ENCODE measurements around the gene BBS7. TPM values are rescaled to one million over a fixed set of nuclear protein-coding genes. Genes with fewer than 3 reads are reported as not detected.
A peak's percentile ranks its signal among the peaks of the same experiment; 100 is the strongest.

BBS7 gene
- total RNA-seq, 1 experiment from 2014 or later = 20.3 TPM

GRCh38 chr4:121811122-121811521 lies 59.2 kb downstream of the BBS7 start:
- no peak overlapping the region for H3K27ac ChIP-seq
- no peak overlapping the region for H3K4me2 ChIP-seq
- CTCF ChIA-PET = no interaction called here
- H3K4me1 ChIP-seq (replicated peaks; ENCODE audit: insufficient read depth) = no peaks in the 10 kb centered on the region
- H3K27me3 ChIP-seq (ENCODE audit: insufficient read depth, low read depth) = no peaks in the 10 kb centered on the region
- no TSS peak for BruUV-seq (replicated peaks)
- peaks cover 39% of the 10 kb centered on the region; the same call in 1 of the 2 replicates for H3F3A ChIP-seq (ENCODE audit: insufficient read depth, low read depth)
- H3K9me3 ChIP-seq (ENCODE audit: insufficient read depth, low read depth) = no peaks in the 10 kb centered on the region
- POLR2A ChIA-PET (ENCODE audit: unreplicated experiment) = no interaction called here
- no peak overlapping the region for H2AFZ ChIP-seq
- H3K36me3 ChIP-seq (ENCODE audit: low read depth) = peaks cover 34% of the 10 kb centered on the region
- no peaks in the 10 kb centered on the region for H3K9me2 ChIP-seq (ENCODE audit: insufficient read depth)
- DNase-seq = no peak
- no peaks in the 10 kb centered on the region for H4K20me1 ChIP-seq (ENCODE audit: insufficient read depth)
- TF ChIP-seq, protein P1, sequence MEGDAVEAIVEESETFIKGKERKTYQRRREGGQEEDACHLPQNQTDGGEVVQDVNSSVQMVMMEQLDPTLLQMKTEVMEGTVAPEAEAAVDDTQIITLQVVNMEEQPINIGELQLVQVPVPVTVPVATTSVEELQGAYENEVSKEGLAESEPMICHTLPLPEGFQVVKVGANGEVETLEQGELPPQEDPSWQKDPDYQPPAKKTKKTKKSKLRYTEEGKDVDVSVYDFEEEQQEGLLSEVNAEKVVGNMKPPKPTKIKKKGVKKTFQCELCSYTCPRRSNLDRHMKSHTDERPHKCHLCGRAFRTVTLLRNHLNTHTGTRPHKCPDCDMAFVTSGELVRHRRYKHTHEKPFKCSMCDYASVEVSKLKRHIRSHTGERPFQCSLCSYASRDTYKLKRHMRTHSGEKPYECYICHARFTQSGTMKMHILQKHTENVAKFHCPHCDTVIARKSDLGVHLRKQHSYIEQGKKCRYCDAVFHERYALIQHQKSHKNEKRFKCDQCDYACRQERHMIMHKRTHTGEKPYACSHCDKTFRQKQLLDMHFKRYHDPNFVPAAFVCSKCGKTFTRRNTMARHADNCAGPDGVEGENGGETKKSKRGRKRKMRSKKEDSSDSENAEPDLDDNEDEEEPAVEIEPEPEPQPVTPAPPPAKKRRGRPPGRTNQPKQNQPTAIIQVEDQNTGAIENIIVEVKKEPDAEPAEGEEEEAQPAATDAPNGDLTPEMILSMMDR (conservative IDR thresholded peaks at IDR 0.05) = no peak
- TF ChIP-seq EZH2 (IDR thresholded peaks at IDR 0.05; ENCODE audit: low read depth) = no peak
- no peak overlapping the region for H3K4me3 ChIP-seq
- intact Hi-C loops (cut with micrococcal nuclease; ENCODE audit: unreplicated experiment) = no loop called here
- no peaks in the 10 kb centered on the region for H3K79me2 ChIP-seq (ENCODE audit: low read depth)

GRCh38 chr4:121806411-121806810 lies 63.9 kb downstream of the BBS7 start:
- Histone ChIP-seq H3K4me1 (replicated peaks; ENCODE audit: insufficient read depth) (peaks cover 9% of the 10 kb centered on the region), H4K20me1 (ENCODE audit: insufficient read depth) (no peaks in the 10 kb centered on the region), H3K4me2 (no peak overlapping the region), H3K9me3 (ENCODE audit: insufficient read depth, low read depth) (no peaks in the 10 kb centered on the region), H3K27ac (no peak overlapping the region), H3K36me3 (ENCODE audit: low read depth) (peaks cover 34% of the 10 kb centered on the region), H3K9me2 (ENCODE audit: insufficient read depth) (no peaks in the 10 kb centered on the region), H2AFZ (no peak overlapping the region), H3F3A (ENCODE audit: insufficient read depth, low read depth) (no peaks in the 10 kb centered on the region), H3K27me3 (ENCODE audit: insufficient read depth, low read depth) (no peaks in the 10 kb centered on the region), H3K79me2 (ENCODE audit: low read depth) (peaks cover 17% of the 10 kb centered on the region), H3K4me3 (no peak overlapping the region)
- no peak for DNase-seq
- no peak for TF ChIP-seq EZH2 (IDR thresholded peaks at IDR 0.05; ENCODE audit: low read depth)
- TF ChIP-seq, protein P1 (conservative IDR thresholded peaks at IDR 0.05) = no peak
- ChIA-PET CTCF (no interaction called here), POLR2A (ENCODE audit: unreplicated experiment) (no interaction called here)
- no TSS peak for BruUV-seq (replicated peaks)
- intact Hi-C loops (cut with micrococcal nuclease; ENCODE audit: unreplicated experiment) = no loop called here

DNA sequence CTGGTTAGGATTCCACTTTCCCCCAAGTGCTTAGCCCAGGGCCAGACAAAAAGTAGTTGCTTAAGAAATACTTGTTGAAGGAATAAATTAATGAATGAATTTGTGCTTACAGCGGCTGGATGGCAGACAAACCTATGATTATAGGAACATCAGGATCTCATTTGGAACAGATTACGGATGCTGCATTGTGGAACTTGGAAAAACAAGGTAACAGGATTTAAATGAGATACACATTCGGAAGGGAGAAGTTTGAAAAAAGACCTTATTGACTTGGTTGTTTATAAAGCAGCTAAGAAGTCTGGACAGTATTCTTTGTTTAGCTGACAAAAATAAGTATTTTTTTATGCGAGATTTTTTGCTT lies 68.6 kb downstream of the BBS7 start:
- peaks cover 14% of the 10 kb centered on the region; the same call in 1 of the 2 replicates for H3K36me3 ChIP-seq (ENCODE audit: low read depth)
- CTCF ChIA-PET = no interaction called here
- no peak for DNase-seq
- BruUV-seq (replicated peaks) = no TSS peak
- no peaks in the 10 kb centered on the region for H3F3A ChIP-seq (ENCODE audit: insufficient read depth, low read depth)
- POLR2A ChIA-PET (ENCODE audit: unreplicated experiment) = interaction anchor here (0.7 kb wide), 1 partner anchor 641 kb away, joined by 4 read pairs; no protein-coding TSS in a partner anchor
- peak overlapping the region; percentile 89 for H3K4me2 ChIP-seq
- no peaks in the 10 kb centered on the region for H3K9me2 ChIP-seq (ENCODE audit: insufficient read depth)
- H2AFZ ChIP-seq = peak overlapping the region; percentile 99
- H3K79me2 ChIP-seq (ENCODE audit: low read depth) = peaks cover 19% of the 10 kb centered on the region
- H3K27me3 ChIP-seq (ENCODE audit: insufficient read depth, low read depth) = no peaks in the 10 kb centered on the region
- H3K27ac ChIP-seq = peak overlapping the region; percentile 62
- no peaks in the 10 kb centered on the region for H3K9me3 ChIP-seq (ENCODE audit: insufficient read depth, low read depth)
- TF ChIP-seq, protein P1 (conservative IDR thresholded peaks at IDR 0.05) = no peak
- no peak for TF ChIP-seq EZH2 (IDR thresholded peaks at IDR 0.05; ENCODE audit: low read depth)
- H3K4me1 ChIP-seq (replicated peaks; ENCODE audit: insufficient read depth) = peaks cover 18% of the 10 kb centered on the region
- intact Hi-C loops (cut with micrococcal nuclease; ENCODE audit: unreplicated experiment) = loop anchor here (1.0 to 5.0 kb wide), 2 partner anchors 22 to 104 kb away; partner anchors contain the start of genes ANXA5 and CCNA2
- H3K4me3 ChIP-seq = peak overlapping the region; percentile 87
- no peaks in the 10 kb centered on the region for H4K20me1 ChIP-seq (ENCODE audit: insufficient read depth)

All from PC-9 (cell line).